Right forelimb (tissue), 1 donor: Measurements from ENCODE around the gene TLX2.
"Not testable (repeated sequence)": the region's sequence is repeated elsewhere in the genome, so short reads cannot be mapped to it uniquely, and the experiment has no call there.

Experiments used
- DNase-seq: peaks from one replicate; pipeline ENCODE4 v3.0.0-alpha.2; 2018

Gene TLX2

GRCh38 chr2:74558284-74559230, 44.3 kb downstream of the TLX2 start:
- no peak for DNase-seq

GRCh38 chr2:74559912-74560311, 45.7 kb downstream of the TLX2 start:
- no peak for DNase-seq

GRCh38 chr2:74560591-74560990, 46.3 kb downstream of the TLX2 start:
- no peak for DNase-seq

- not testable (repeated sequence) for DNase-seq
Measured at GRCh38 chr2:74561022-74561421, 46.8 kb downstream of the TLX2 start.

- DNase-seq: no peak
Measured at GRCh38 chr2:74562126-74562775, 48.0 kb downstream of the TLX2 start.

GRCh38 chr2:74564222-74564621, 50.0 kb downstream of the TLX2 start:
- no peak for DNase-seq

GRCh38 chr2:74566076-74566753, 52.0 kb downstream of the TLX2 start:
- no peak for DNase-seq

GRCh38 chr2:74566754-74567085, 52.5 kb downstream of the TLX2 start:
- DNase-seq: no peak
